B cell (primary cell): ENCODE results near the gene EML1. TPM values are rescaled to one million over a fixed set of nuclear protein-coding genes. Genes with fewer than 3 reads are reported as not detected.

ENCODE experiments used
- ATAC-seq: fragments of 200-7000 bp; cut with Tn5 transposase; one replicate; pipeline ENCODE4 v1.10.0; 2021; ENCODE audit warnings: low read depth, mild to moderate bottlenecking, moderate number of reproducible peaks, moderate library complexity
- CTCF ChIA-PET: fragments of 350-600 bp; sonication (Branson Sonifier 250); formaldehyde crosslinking; loops from one replicate; lab custom pipeline; 2021; ENCODE audit warnings: antibody characterized with exemption, inconsistent platforms; lab: Charles Lee
- POLR2A ChIA-PET: fragments of 350-600 bp; sonication (Branson Sonifier 250); formaldehyde crosslinking; loops from one replicate; lab custom pipeline; 2021; ENCODE audit warnings: antibody characterized with exemption; lab: Charles Lee
- DNase-seq: peaks from one replicate; pipeline ENCODE4 v3.0.0; 2013
- H2AFZ ChIP-seq: 2 replicates; pipeline ENCODE4 v1.6.1; 2012; ENCODE audit warnings: mild to moderate bottlenecking, low read depth, low read length; ENCODE audit not compliant: insufficient read depth, poor library complexity, severe bottlenecking
- H3K27ac ChIP-seq, 2 donors: 1 replicate in 1 of 2; 2 replicates in 1 of 2; pipeline ENCODE4 v1.5.1; 2012 to 2013; ENCODE audit warnings: low read length in 2 of 2, mild to moderate bottlenecking in 2 of 2, moderate library complexity in 1 of 2
- H3K27me3 ChIP-seq, 4 experiments: fragments of 200-600 bp in 1 of 4; sonication (generic) in 1 of 4; replicated peaks in 1 of 4; 1 replicate in 2 of 4; 2 replicates in 2 of 4; pipeline versions ENCODE4 v1.6.1 to v1.7.0; 2013 to 2016; ENCODE audit warnings: low read length in 3 of 4, mild to moderate bottlenecking in 2 of 4, mixed read lengths in 1 of 4, moderate library complexity in 1 of 4; ENCODE audit not compliant: insufficient read depth in 4 of 4, control insufficient read depth in 3 of 4; ENCODE audit errors: control extremely low read depth in 1 of 4
- H3K36me3 ChIP-seq, 2 experiments: replicated peaks in 1 of 2; 1 replicate in 1 of 2; 2 replicates in 1 of 2; pipeline versions ENCODE4 v1.6.1 to v1.7.1; 2013; ENCODE audit warnings: low read length in 1 of 2; ENCODE audit not compliant: insufficient read depth in 2 of 2, control insufficient read depth in 1 of 2; ENCODE audit errors: control extremely low read depth in 1 of 2, extremely low read depth in 1 of 2
- H3K4me1 ChIP-seq, 2 donors: fragments of 200-600 bp in 1 of 2; sonication (generic) in 1 of 2; 1 replicate in 1 of 2; 2 replicates in 1 of 2; pipeline versions ENCODE4 v1.5.1 to v1.6.1; 2013 to 2017; ENCODE audit warnings: low read length in 2 of 2; ENCODE audit not compliant: control insufficient read depth in 2 of 2, insufficient read depth in 2 of 2
- H3K4me2 ChIP-seq: replicated peaks from 2 replicates; pipeline ENCODE3; 2012; ENCODE audit warnings: mild to moderate bottlenecking, low read depth, low read length; ENCODE audit not compliant: poor library complexity, severe bottlenecking
- H3K4me3 ChIP-seq, 5 experiments: fragments of 200-600 bp in 1 of 5; sonication (generic) in 1 of 5; 1 replicate in 3 of 5; 2 replicates in 2 of 5; pipeline versions ENCODE4 v1.5.1 to v1.7.0; 2011 to 2016; ENCODE audit warnings: low read length in 4 of 5, mild to moderate bottlenecking in 4 of 5, low read depth in 2 of 5, control low read depth in 1 of 5, moderate library complexity in 1 of 5; ENCODE audit not compliant: insufficient read depth in 1 of 5; ENCODE audit errors: control extremely low read depth in 1 of 5, extremely low read depth in 1 of 5
- H3K79me2 ChIP-seq: fragments of 200-600 bp; sonication (generic); one replicate; pipeline ENCODE4 v1.6.0; 2016; ENCODE audit warnings: low read length; ENCODE audit not compliant: control insufficient read depth, insufficient read depth
- H3K9ac ChIP-seq: fragments of 200-600 bp; sonication (generic); 2 replicates; pipeline ENCODE4 v1.6.1; 2017; ENCODE audit warnings: mild to moderate bottlenecking, low read length, moderate library complexity
- H3K9me3 ChIP-seq, 3 donors: one replicate each; pipeline versions ENCODE4 v1.6.1 to v1.7.1; 2013; ENCODE audit warnings: low read length in 2 of 3; ENCODE audit not compliant: control insufficient read depth in 2 of 3, insufficient read depth in 1 of 3; ENCODE audit errors: control extremely low read depth in 1 of 3
- H4K20me1 ChIP-seq: 2 replicates; pipeline ENCODE4 v1.6.0; 2012; ENCODE audit warnings: mild to moderate bottlenecking, low read length; ENCODE audit not compliant: insufficient read depth, control insufficient read depth, poor library complexity, severe bottlenecking
- H3K27ac Mint-ChIP-seq: one replicate; pipeline ENCODE4 v1.8.0; 2021; ENCODE audit warnings: mixed read lengths
- H3K27me3 Mint-ChIP-seq: one replicate; pipeline ENCODE4 v1.8.0; 2021; ENCODE audit warnings: mixed read lengths
- H3K4me1 Mint-ChIP-seq: one replicate; pipeline ENCODE4 v1.8.0; 2021; ENCODE audit warnings: mixed read lengths
- H3K4me3 Mint-ChIP-seq: one replicate; pipeline ENCODE4 v1.8.0; 2021; ENCODE audit warnings: mixed read lengths
- H3K9me3 Mint-ChIP-seq: one replicate; pipeline ENCODE4 v1.8.0; 2022; ENCODE audit warnings: mixed read lengths; ENCODE audit not compliant: insufficient read depth
- EZH2 ChIP-seq: IDR thresholded peaks from 2 replicates; pipeline ENCODE4 v1.6.1; 2012; ENCODE audit warnings: borderline replicate concordance, low read depth, mild to moderate bottlenecking, moderate library complexity, low read length; ENCODE audit not compliant: insufficient read depth, poor library complexity, severe bottlenecking
- WGBS: methylation state at CpG from one replicate; pipeline ENCODE4 v1.1.5; 2013; ENCODE audit warnings: missing lambda C conversion rate; ENCODE audit not compliant: insufficient coverage; 5-methylcytosine and 5-hydroxymethylcytosine counted together
- intact Hi-C: fragments of 100-400 bp; cut with micrococcal nuclease; formaldehyde crosslinking; loops from one replicate; pipeline ENCODE4 v1.10.0; 2022
- polyA plus RNA-seq: library from polyadenylated mRNA; depleted of rRNA; stranded (reverse); fragments of >200 nt; gene quantifications from 2 replicates; pipeline ENCODE4 v1.2.3, GENCODE V29; 2012
- total RNA-seq, 2 donors: library from RNA; stranded (reverse); fragments of 120-200 nt in 1 of 2; gene quantifications; 1 replicate in 1 of 2; 2 replicates in 1 of 2; pipeline versions ENCODE4 v1.2.3 to v1.2.4, GENCODE V29; 2013 to 2022
- TF ChIP-seq, protein P1 (sequence below): fragments of 200-600 bp; IDR thresholded peaks from one replicate; pipeline ENCODE4 v1.8.0; 2022; ENCODE audit warnings: antibody characterized with exemption, mild to moderate bottlenecking

The EML1 gene
- total and polyA plus RNA-seq, 2 donors (not counting 1 experiment from before 2014, with no cell fraction given), result not detected

- WGBS, result 80% methylated on average over 3 of the region's 8 CpGs
- H3K27me3 Mint-ChIP-seq, result peaks cover 59% of the 10 kb centered on the region
- Histone ChIP-seq H3K27ac (no peak overlapping the region), H3K4me2 (no peak overlapping the region), H3K36me3 (no peaks in the 10 kb centered on the region), H3K9me3 (no peaks in the 10 kb centered on the region), H3K79me2 (no peaks in the 10 kb centered on the region), H3K4me1 (no peaks in the 10 kb centered on the region), H3K9ac (no peak overlapping the region), H4K20me1 (no peaks in the 10 kb centered on the region), H2AFZ (no peak overlapping the region), H3K27me3 (peaks cover 0 to 8% (median 4%) of the 10 kb centered on the region in 4 experiments), H3K4me3 (no peak overlapping the region)
- ATAC-seq, result no peak
- intact Hi-C loops, result no loop called here
- H3K4me1 Mint-ChIP-seq, result no peaks in the 10 kb centered on the region
- H3K9me3 Mint-ChIP-seq, result no peaks in the 10 kb centered on the region
- ChIA-PET CTCF (no interaction called here), POLR2A (no interaction called here)
- DNase-seq, result no peak
- no peak overlapping the region for H3K27ac Mint-ChIP-seq
- no peak for TF ChIP-seq EZH2
- TF ChIP-seq, protein P1, sequence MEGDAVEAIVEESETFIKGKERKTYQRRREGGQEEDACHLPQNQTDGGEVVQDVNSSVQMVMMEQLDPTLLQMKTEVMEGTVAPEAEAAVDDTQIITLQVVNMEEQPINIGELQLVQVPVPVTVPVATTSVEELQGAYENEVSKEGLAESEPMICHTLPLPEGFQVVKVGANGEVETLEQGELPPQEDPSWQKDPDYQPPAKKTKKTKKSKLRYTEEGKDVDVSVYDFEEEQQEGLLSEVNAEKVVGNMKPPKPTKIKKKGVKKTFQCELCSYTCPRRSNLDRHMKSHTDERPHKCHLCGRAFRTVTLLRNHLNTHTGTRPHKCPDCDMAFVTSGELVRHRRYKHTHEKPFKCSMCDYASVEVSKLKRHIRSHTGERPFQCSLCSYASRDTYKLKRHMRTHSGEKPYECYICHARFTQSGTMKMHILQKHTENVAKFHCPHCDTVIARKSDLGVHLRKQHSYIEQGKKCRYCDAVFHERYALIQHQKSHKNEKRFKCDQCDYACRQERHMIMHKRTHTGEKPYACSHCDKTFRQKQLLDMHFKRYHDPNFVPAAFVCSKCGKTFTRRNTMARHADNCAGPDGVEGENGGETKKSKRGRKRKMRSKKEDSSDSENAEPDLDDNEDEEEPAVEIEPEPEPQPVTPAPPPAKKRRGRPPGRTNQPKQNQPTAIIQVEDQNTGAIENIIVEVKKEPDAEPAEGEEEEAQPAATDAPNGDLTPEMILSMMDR, result no peak
- no peak overlapping the region for H3K4me3 Mint-ChIP-seq
These were observed 38.9 kb downstream of the EML1 start for GRCh38 chr14:99831903-99832685.

DNA sequence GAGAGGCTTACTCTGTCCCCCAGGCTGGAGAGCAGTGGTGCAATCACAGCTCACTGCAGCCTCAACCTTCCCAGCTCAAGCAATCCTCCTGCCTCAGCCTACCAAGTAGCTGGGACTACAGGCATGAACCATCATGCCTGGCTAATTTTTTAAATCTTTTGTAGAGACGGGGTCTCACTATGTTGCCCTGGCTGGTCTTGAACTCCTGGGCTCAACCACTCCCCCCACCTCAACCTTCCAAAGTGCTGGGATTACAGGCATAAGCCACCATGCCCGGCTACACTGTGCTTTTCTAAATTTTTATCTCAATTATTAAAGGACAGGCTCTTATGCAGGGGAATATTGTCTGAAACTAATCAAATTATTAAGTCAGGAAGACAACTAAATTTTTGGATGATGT is 44.6 kb downstream of the EML1 start:
- no peak overlapping the region for H3K9ac ChIP-seq
- no peaks in the 10 kb centered on the region for H3K36me3 ChIP-seq
- H3K79me2 ChIP-seq, result no peaks in the 10 kb centered on the region
- intact Hi-C loops, result no loop called here
- Mint-ChIP-seq H3K27ac (no peak overlapping the region), H3K4me3 (no peak overlapping the region), H3K27me3 (peaks cover 57% of the 10 kb centered on the region), H3K9me3 (no peaks in the 10 kb centered on the region), H3K4me1 (no peaks in the 10 kb centered on the region)
- H3K27me3 ChIP-seq, result peaks cover 0 to 17% (median 5%) of the 10 kb centered on the region in 4 experiments
- ATAC-seq (no peak), DNase-seq (no peak)
- POLR2A ChIA-PET, result no interaction called here
- CTCF ChIA-PET, result no interaction called here
- H3K27ac ChIP-seq, result no peak overlapping the region
- no peak for TF ChIP-seq EZH2
- TF ChIP-seq, protein P1, result no peak
- no CpG with 5 or more reads among the region's 2 CpGs for WGBS
- no peak overlapping the region for H3K4me3 ChIP-seq
- H3K9me3 ChIP-seq, result no peaks in the 10 kb centered on the region
- H4K20me1 ChIP-seq, result no peaks in the 10 kb centered on the region
- H3K4me1 ChIP-seq, result no peaks in the 10 kb centered on the region
- no peak overlapping the region for H2AFZ ChIP-seq
- no peak overlapping the region for H3K4me2 ChIP-seq
